Suppressor macrophage (primary cell): ENCODE data around the gene RUNX2.
A peak's percentile ranks its signal among the peaks of the same experiment; 100 is the strongest.

Experiments
- DNase-seq, 4 experiments: peaks; one replicate each; pipeline ENCODE4 v3.0.0-alpha.2; 2020 to 2022

RUNX2 gene

DNA sequence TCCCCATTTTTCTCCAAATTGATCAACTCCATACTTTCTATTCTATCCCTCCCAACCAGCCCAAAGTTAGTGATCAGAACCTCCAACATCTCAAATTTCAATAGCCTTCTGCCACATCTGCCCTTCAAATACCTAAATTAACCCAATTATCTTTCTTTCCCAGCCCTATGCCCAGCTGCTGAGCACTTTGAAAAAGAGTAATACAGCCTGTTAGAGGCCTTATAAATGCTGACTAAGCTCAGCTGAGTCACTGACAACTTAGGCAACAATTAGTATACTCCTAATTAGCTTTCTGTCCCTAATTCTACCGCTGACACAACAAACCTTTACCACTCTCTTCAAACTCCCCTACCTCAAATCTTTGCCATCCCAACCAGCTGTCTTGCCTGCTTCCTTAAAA, 23.5 kb downstream of the RUNX2 start:
- no peak for DNase-seq

DNA sequence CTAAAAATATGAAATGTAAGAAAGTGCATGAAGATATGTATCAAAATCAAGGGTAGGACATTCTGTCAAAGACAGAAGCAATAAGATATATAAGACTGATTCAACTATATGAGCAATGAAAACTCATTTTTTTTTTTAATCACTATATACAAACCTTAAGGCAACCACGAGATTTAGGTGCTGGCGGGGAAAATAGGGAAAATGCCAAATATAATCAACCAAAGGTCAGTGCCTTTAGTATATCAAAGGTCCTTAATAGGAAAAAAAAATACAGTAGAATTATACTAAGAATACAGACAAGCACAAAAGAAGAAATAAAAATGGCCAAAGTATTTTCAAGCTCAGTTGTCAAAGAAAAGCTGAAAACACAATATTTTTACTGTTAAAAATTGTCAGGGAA, 25.5 kb downstream of the RUNX2 start:
- no peak for DNase-seq

GRCh38 chr6:45364466-45364865, 36.3 kb downstream of the RUNX2 start:
- no peak for DNase-seq

DNA sequence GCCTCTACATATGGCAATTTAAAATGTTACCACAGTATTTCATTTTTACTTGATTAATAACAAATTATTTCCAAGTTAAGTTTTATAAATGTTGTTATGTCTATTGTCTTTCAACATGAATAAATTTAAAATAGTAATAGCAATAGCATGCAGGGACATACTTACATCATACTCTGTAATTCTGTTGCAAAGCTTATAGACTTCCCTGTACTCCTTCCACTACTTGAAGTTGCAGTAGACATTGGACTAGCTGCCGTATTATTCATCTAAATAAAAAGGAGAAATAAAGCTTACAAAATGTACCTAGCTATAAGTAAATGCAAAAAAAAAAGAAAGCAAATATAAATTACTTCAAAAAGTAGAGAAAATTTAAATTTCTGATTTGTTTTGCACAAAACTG, 36.9 kb downstream of the RUNX2 start:
- peak in 2 of 4 experiments; percentile 63 to 65 for DNase-seq

- no peak for DNase-seq
These were observed 38.4 kb downstream of the RUNX2 start for GRCh38 chr6:45366534-45366933.

DNA sequence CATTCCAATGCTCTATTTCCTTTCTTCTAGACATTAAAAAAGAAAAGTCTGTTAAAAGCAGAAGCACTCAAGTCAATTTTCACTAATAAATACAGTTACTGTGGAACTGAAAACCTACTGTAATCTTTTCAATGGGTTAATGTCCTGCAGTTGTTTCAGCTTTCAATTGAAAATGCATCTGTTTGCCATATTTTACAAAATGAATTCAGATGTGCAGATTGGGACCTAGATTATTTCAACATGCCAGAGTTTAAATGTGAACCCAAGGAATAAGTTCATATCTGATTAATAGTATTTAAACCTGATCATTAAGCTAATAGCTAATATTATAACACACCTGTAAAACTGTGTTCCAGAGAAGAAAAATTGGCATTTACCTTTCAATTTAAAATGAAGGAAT, 39.9 kb downstream of the RUNX2 start:
- DNase-seq: no peak

DNA sequence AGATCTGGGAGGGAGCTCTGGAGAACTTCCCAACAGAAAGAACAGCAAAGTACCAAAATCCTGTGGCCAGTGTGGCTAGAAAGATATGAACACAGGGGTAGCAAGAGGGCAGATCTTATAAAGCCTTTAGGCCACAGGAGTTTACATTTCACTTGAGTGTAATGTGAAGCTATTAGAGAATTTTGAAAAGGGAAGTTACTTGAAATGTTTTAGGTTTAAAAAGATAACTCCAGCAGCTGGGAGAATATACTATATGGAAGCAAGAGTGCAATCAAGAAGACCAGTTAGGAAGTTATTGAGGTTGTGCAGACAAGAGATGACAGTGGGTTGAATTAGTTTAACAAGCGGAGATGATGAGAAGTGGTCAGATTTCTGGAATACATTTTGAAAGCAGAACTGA, 41.7 kb downstream of the RUNX2 start:
- DNase-seq: no peak

GRCh38 chr6:45371924-45372573, 43.9 kb downstream of the RUNX2 start:
- no peak for DNase-seq

GRCh38 chr6:45375449-45375848, 47.3 kb downstream of the RUNX2 start:
- DNase-seq: no peak

- no peak for DNase-seq
These were observed 48.3 kb downstream of the RUNX2 start for GRCh38 chr6:45376310-45377042.

- peak in 2 of 4 experiments; percentile 18 to 25 for DNase-seq
These were observed 49.0 kb downstream of the RUNX2 start for GRCh38 chr6:45377043-45377553.

GRCh38 chr6:45377554-45378333, 49.6 kb downstream of the RUNX2 start, which contains the start of gene SUPT3H:
Gene SUPT3H (minus strand): TSS chr6:45377934.
- peak; percentile 96 to 99 (median 98) for DNase-seq

GRCh38 chr6:45378334-45378926, 50.3 kb downstream of the RUNX2 start:
- peak in 3 of 4 experiments; percentile 52 to 69 (median 64) for DNase-seq

DNA sequence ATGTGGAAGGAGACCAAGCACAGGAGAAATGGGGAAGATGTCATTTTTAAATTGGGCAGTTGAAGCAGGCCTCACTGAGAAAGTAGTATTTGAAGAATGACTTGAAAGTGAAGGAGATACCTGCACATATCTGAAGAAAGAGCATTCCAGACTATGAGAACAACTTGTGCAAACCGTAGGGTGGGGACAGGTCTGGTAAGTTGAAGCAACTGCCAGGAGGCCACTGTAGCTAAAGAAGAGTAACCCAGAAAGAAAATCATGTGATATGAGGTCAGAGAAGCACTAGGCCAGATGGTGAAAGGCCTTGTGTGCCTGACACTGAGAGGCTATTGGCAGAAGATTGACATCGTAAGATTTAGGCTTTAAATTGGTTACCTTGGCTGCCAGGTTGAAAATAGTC, 54.3 kb downstream of the RUNX2 start:
- peak in 1 of 4 experiments; percentile 13 for DNase-seq

GRCh38 chr6:45386501-45386900, 58.4 kb downstream of the RUNX2 start:
- peak; percentile 15 to 62 (median 29) for DNase-seq

DNA sequence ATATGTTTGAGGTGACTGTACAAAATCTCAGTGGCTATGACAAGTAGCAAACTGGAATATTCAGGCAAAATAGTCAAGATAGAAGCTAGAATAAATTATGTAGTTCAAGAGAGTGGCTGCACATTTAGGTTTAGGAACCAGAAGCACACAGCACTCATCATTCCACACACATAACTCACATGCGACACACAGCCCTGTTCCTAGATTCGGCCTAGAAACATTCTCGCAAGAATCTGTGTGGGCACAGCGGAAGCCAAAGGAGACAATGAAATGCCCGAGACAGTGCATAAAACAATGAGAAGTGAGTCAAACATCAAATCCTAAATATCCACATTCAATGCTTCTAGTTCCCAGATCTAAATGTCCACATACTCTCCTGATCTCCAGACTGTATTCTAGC, 59.1 kb downstream of the RUNX2 start:
- DNase-seq: no peak

- DNase-seq: no peak
These were observed 60.2 kb downstream of the RUNX2 start for GRCh38 chr6:45388328-45388727.

DNA sequence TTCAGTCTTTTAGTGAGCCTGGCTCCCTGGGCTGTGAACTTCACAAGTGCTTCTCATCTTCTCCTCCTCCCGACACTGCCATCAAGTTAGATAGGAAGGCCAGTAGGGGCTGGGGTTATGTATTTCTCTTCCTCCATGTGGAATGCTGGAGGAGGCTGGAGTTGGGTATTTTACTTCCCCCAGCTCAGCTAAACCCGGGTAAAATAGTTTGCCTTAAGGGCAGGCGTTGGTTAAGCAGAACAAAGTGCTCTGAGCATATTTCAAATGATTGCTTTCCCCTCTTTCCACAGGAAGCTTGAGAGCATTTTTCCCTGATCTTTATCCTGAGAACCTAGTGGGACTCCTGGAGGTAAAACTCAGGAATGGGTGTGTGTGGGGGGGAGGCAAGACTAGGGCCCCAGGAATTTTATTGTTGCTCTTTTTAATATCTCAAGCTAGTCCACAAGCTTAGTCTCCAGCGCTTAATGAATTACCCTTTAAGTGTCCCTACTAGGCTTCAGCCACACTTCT, 66.5 kb downstream of the RUNX2 start:
- no peak for DNase-seq

DNA sequence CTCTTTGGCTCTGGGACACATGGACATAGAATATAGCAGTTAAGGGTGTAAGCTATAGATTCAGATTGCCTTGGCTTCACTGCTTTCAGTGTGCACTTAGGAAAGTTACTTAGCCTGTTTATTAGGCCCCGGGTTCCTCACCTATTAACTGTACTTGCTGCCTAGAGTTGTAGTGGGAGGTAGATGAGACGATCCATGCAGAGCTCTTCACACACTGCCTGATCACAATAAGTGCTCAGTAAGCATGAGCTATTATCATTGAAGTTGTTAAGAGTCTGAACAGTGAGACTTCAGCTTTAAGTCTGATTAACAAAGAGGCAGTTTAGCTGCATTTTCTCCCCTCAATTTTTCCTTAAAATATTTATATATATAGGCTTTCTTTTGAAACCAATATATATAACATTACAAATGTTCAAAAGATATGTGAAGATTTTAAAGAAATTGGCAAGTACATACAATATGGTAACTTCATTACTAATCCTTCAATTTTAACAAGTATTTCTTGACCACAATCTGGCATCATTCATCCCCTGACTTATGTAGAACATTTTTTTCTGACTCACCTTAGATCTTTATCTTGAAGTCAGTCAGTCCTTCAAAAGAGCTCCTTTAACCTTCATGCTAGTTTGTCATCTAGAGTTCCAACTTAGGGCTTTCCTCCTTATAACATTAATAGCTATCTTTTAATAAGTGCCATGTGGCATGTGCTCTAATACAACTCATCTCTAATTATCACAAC, 70.1 kb downstream of the RUNX2 start:
- no peak for DNase-seq

DNA sequence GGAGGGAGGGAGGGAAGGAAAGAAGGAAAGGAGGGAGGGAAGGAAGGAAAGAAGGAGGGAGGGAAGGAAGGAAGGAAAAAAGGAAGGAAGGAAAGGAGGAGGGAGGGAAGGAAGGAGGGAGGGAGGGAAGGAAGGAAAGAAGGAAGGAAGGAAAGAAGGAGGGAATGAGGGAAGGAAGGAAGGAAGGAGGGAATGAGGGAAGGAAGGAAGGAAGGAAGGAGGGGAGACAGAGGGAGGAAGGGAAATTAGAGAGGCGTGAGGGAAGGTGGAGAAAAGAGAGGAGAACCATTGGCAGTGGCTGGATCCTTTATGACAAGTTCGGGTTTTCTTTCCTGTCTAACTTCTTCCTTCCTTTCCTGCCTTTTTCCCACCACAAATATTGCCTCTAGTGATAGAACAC, 71.9 kb downstream of the RUNX2 start:
- no peak for DNase-seq

GRCh38 chr6:45411959-45412358, 83.8 kb downstream of the RUNX2 start:
- no peak for DNase-seq

DNA sequence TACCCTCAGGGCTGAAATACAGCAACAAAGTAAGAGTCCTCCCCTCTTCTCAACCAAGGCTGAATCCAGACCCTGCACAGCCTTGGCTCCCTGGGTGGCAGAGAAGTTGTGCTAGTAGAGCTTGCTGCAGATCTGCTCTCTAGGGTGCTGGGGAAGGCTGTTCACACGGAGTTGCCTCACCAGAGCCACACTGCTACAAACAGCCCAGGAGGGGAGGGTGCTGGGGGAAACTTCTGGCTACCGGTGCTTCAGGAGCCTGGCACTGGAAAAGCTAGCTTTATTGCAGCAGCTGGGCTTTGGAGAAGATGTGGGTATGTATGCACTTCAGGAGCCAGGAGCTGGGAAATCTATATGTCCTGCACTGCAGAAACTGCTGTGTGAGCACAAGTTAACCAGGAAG, 87.2 kb downstream of the RUNX2 start:
- DNase-seq: peak in 1 of 4 experiments; percentile 27
